Endothelial cell of umbilical vein (primary cell): ENCODE data around the gene METTL24. TPM values are rescaled to one million over a fixed set of nuclear protein-coding genes. Genes with fewer than 3 reads are reported as not detected.

ENCODE experiments used
- BruUV-seq: library from RNA; stranded (reverse); fragments of 400-500 nt; replicated peaks from 2 replicates; lab custom pipeline; 2021; lab: Mats Ljungman, UMichigan
- CTCF ChIA-PET: fragments of 300-600, 350-600 bp; sonication (Branson Sonifier 250); formaldehyde crosslinking; loops from one replicate; lab custom pipeline; 2021; ENCODE audit warnings: antibody characterized with exemption, inconsistent platforms; lab: Charles Lee
- POLR2A ChIA-PET: fragments of 300-600, 350-600 bp; sonication (Branson Sonifier 250); formaldehyde crosslinking; loops from one replicate; lab custom pipeline; 2021; ENCODE audit warnings: antibody characterized with exemption, inconsistent platforms; lab: Charles Lee
- DNase-seq: peaks from one replicate; pipeline ENCODE4 v3.0.0-alpha.2; 2011; ENCODE audit warnings: low read depth, low spot score
- FAIRE-seq: peaks from 2 replicates; lab custom pipeline; 2011; peaks lifted over from hg19 to GRCh38; lab: Jason Lieb, UNC
- H2AFZ ChIP-seq: 2 replicates; pipeline ENCODE4 v1.6.0; 2012; ENCODE audit warnings: low read depth, low read length, control low read depth, inconsistent platforms
- H3K27ac ChIP-seq: 2 replicates; pipeline ENCODE4 v1.5.1; 2011; ENCODE audit warnings: low read depth, mild to moderate bottlenecking, control low read depth, low read length, moderate library complexity; ENCODE audit not compliant: insufficient read depth
- H3K27me3 ChIP-seq, 2 experiments: 2 replicates each; pipeline versions ENCODE4 v1.6.0 to v1.6.1; 2011; ENCODE audit warnings: low read length in 2 of 2, mixed read lengths in 1 of 2; ENCODE audit not compliant: control insufficient read depth in 2 of 2, insufficient read depth in 2 of 2
- H3K36me3 ChIP-seq, 2 experiments: 2 replicates in 1 of 2; 3 replicates in 1 of 2; pipeline ENCODE4 v1.5.1; 2011; ENCODE audit warnings: low read length in 2 of 2, mild to moderate bottlenecking in 1 of 2, moderate library complexity in 1 of 2; ENCODE audit not compliant: control insufficient read depth in 2 of 2, insufficient read depth in 2 of 2; ENCODE audit errors: extremely low read depth in 1 of 2
- H3K4me1 ChIP-seq: 3 replicates; pipeline ENCODE4 v1.5.1; 2011; ENCODE audit warnings: mild to moderate bottlenecking, low read length; ENCODE audit not compliant: control insufficient read depth, insufficient read depth; ENCODE audit errors: extremely low read depth
- H3K4me2 ChIP-seq: 2 replicates; pipeline ENCODE4 v1.6.1; 2011; ENCODE audit warnings: low read length, control low read depth, mixed read lengths; ENCODE audit not compliant: insufficient read depth
- H3K4me3 ChIP-seq, 3 experiments: fragments of 200-600 bp in 1 of 3; sonication (generic), shearing (Covaris generic) in 1 of 3; replicated peaks in 1 of 3; 2 replicates each; pipeline ENCODE4 v1.5.1; 2011 to 2016; ENCODE audit warnings: control low read depth in 3 of 3, low read length in 3 of 3, mild to moderate bottlenecking in 2 of 3, inconsistent platforms in 1 of 3, low read depth in 1 of 3, moderate library complexity in 1 of 3; ENCODE audit not compliant: insufficient read depth in 1 of 3
- H3K79me2 ChIP-seq: 2 replicates; pipeline ENCODE4 v1.6.0; 2012; ENCODE audit warnings: low read length, inconsistent platforms; ENCODE audit not compliant: control insufficient read depth, insufficient read depth
- H3K9ac ChIP-seq: replicated peaks from 2 replicates; pipeline ENCODE3; 2011; ENCODE audit warnings: low read length, control low read depth; ENCODE audit not compliant: insufficient read depth; ENCODE audit errors: extremely low read depth
- H3K9me1 ChIP-seq: replicated peaks from 3 replicates; pipeline ENCODE4 v1.6.0; 2011; ENCODE audit warnings: mild to moderate bottlenecking, low read length; ENCODE audit not compliant: control insufficient read depth, insufficient read depth; ENCODE audit errors: extremely low read depth
- H3K9me3 ChIP-seq: replicated peaks from 2 replicates; pipeline ENCODE4 v1.5.1; 2012; ENCODE audit warnings: low read length, inconsistent platforms; ENCODE audit not compliant: control insufficient read depth, insufficient read depth
- H4K20me1 ChIP-seq: replicated peaks from 2 replicates; pipeline ENCODE3; 2011; ENCODE audit warnings: mild to moderate bottlenecking, low read length; ENCODE audit not compliant: control insufficient read depth, insufficient read depth; ENCODE audit errors: extremely low read depth
- EZH2 ChIP-seq: IDR thresholded peaks from 2 replicates; pipeline ENCODE4 v1.6.1; 2012; ENCODE audit warnings: borderline replicate concordance, low read depth, mild to moderate bottlenecking, moderate library complexity, low read length, inconsistent platforms; ENCODE audit not compliant: severe bottlenecking
- FOS ChIP-seq: IDR thresholded peaks from 2 replicates; pipeline ENCODE4 v1.6.1; 2011; ENCODE audit warnings: mild to moderate bottlenecking, low read length, moderate library complexity, borderline replicate concordance; ENCODE audit not compliant: insufficient read depth
- GATA2 ChIP-seq: IDR thresholded peaks from 2 replicates; pipeline ENCODE4 v1.7.0; 2011; ENCODE audit warnings: low read depth, mild to moderate bottlenecking, moderate library complexity, mixed read lengths, low read length; ENCODE audit not compliant: insufficient read length, insufficient read depth
- JUN ChIP-seq: IDR thresholded peaks from 2 replicates; pipeline ENCODE4 v1.6.1; 2011; ENCODE audit warnings: borderline replicate concordance, low read depth; ENCODE audit not compliant: insufficient read length, insufficient read depth
- MYC ChIP-seq: IDR thresholded peaks from one replicate; pipeline ENCODE4 v1.6.1; 2011; ENCODE audit warnings: mild to moderate bottlenecking, low read depth, low read length
- POLR2A ChIP-seq: IDR thresholded peaks from 2 replicates; pipeline ENCODE4 v1.6.1; 2012; ENCODE audit warnings: low read depth, mild to moderate bottlenecking, control low read depth, low read length
- POLR2AphosphoS5 ChIP-seq: IDR thresholded peaks from 2 replicates; pipeline ENCODE4 v1.6.1; 2012; ENCODE audit warnings: low read depth, mild to moderate bottlenecking, control low read depth, low read length, moderate library complexity; ENCODE audit not compliant: insufficient read depth
- dilution Hi-C: fragments of 300-500 bp; cut with MboI; formaldehyde crosslinking; loops from one replicate; pipeline ENCODE4 v1.15.0; 2019; ENCODE audit warnings: low sequenced_read_pairs; ENCODE audit not compliant: extremely low pct_ligation_motif_present
- intact Hi-C: fragments of 100-400 bp; cut with micrococcal nuclease; formaldehyde crosslinking; loops from one replicate; pipeline ENCODE4 v1.10.0; 2022
- polyA plus RNA-seq, 4 experiments: library from polyadenylated mRNA; depleted of rRNA in 3 of 4; stranded (reverse) in 3 of 4; unstranded in 1 of 4; fragments of >200 nt; gene quantifications; 2 replicates each; pipeline versions ENCODE4 v1.2.1 to v1.2.3, GENCODE V29; 2011 to 2012; ENCODE audit warnings: missing spikeins in 1 of 4
- total RNA-seq: library from RNA; stranded (reverse); gene quantifications from 2 replicates; pipeline ENCODE4 v1.2.3, GENCODE V29; 2021
- TF ChIP-seq, protein P1 (sequence below): IDR thresholded peaks from 2 replicates; pipeline ENCODE4 v1.6.1; 2011; ENCODE audit not compliant: insufficient read depth, insufficient read length
- TF ChIP-seq, protein P2 (sequence below), 2 donors: IDR thresholded peaks; 1 replicate in 1 of 2; 2 replicates in 1 of 2; pipeline ENCODE4 v1.5.1; 2011; ENCODE audit warnings: low read length in 2 of 2, mild to moderate bottlenecking in 2 of 2, moderate library complexity in 2 of 2, control low read depth in 1 of 2, inconsistent platforms in 1 of 2, low read depth in 1 of 2; ENCODE audit not compliant: insufficient read depth in 1 of 2; ENCODE audit errors: extremely low read depth in 1 of 2

METTL24 gene
- total and polyA plus RNA-seq, 2 donors (not counting 3 experiments of a cell fraction or from before 2014, with no cell fraction given), result not detected

DNA sequence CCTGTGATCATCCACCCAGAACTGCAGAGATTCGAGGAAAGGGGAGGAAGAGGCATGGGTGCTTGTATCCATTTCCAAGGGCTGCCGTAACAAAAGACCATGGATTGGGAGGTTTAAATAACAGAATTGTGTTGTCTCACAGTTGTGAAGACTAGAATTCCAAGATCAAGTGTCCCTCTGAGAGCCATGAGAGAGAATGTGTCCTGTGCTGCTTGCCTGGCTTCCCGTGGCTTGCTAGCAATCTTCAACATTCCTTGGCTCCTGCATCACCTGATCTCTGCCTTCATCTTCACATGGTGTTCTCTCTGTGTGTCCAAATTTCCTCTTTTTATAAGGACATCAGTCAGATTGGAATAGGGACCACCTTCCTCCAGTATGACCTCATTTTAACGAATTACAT, 108.1 kb downstream of the METTL24 start:
- Histone ChIP-seq H3K27me3 (no peaks in the 10 kb centered on the region), H3K79me2 (no peaks in the 10 kb centered on the region), H3K9ac (no peak overlapping the region), H3K27ac (no peak overlapping the region), H2AFZ (no peak overlapping the region), H3K4me1 (no peaks in the 10 kb centered on the region), H3K9me3 (no peaks in the 10 kb centered on the region), H3K9me1 (no peaks in the 10 kb centered on the region), H3K4me3 (no peak overlapping the region), H3K4me2 (no peak overlapping the region), H3K36me3 (no peaks in the 10 kb centered on the region), H4K20me1 (no peaks in the 10 kb centered on the region)
- no TSS peak for BruUV-seq
- FAIRE-seq, result no peak
- dilution Hi-C loops (no loop called here), intact Hi-C loops (no loop called here)
- ChIA-PET POLR2A (no interaction called here), CTCF (no interaction called here)
- TF ChIP-seq JUN, result no peak
- no peak for TF ChIP-seq POLR2AphosphoS5
- TF ChIP-seq, protein P1, sequence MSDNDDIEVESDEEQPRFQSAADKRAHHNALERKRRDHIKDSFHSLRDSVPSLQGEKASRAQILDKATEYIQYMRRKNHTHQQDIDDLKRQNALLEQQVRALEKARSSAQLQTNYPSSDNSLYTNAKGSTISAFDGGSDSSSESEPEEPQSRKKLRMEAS, result no peak
- TF ChIP-seq, protein P2, sequence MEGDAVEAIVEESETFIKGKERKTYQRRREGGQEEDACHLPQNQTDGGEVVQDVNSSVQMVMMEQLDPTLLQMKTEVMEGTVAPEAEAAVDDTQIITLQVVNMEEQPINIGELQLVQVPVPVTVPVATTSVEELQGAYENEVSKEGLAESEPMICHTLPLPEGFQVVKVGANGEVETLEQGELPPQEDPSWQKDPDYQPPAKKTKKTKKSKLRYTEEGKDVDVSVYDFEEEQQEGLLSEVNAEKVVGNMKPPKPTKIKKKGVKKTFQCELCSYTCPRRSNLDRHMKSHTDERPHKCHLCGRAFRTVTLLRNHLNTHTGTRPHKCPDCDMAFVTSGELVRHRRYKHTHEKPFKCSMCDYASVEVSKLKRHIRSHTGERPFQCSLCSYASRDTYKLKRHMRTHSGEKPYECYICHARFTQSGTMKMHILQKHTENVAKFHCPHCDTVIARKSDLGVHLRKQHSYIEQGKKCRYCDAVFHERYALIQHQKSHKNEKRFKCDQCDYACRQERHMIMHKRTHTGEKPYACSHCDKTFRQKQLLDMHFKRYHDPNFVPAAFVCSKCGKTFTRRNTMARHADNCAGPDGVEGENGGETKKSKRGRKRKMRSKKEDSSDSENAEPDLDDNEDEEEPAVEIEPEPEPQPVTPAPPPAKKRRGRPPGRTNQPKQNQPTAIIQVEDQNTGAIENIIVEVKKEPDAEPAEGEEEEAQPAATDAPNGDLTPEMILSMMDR (IDR thresholded peaks at IDR 0.05; ENCODE audit: extremely low read depth in 1 of 2, insufficient read depth in 1 of 2, low read depth in 1 of 2, low read length in 2 of 2), result no peak
- no peak for TF ChIP-seq EZH2
- TF ChIP-seq MYC, result no peak
- TF ChIP-seq FOS, result no peak
- TF ChIP-seq GATA2, result no peak
- no peak for TF ChIP-seq POLR2A
- DNase-seq, result no peak
